Activated effector memory CD4-positive, alpha-beta T cell treated with anti-CD3 and anti-CD28 coated beads, Interleukin-2, amount 50 U/mL, for 16 hours (primary cell): ENCODE data around the gene CAVIN4.
A peak's percentile ranks its signal among the peaks of the same experiment; 100 is the strongest.

ENCODE experiments used
- DNase-seq: peaks from one replicate; pipeline ENCODE4 v3.0.0-alpha.2; 2020

The CAVIN4 gene

GRCh38 chr9:100591139-100591538 is 13.3 kb downstream of the CAVIN4 start:
- no peak for DNase-seq

- DNase-seq, result no peak
Observed at GRCh38 chr9:100591639-100592412, 13.9 kb downstream of the CAVIN4 start.

GRCh38 chr9:100595391-100596199 is 17.7 kb downstream of the CAVIN4 start:
- DNase-seq, result no peak

- DNase-seq, result no peak
Observed at GRCh38 chr9:100597236-100597635, 19.4 kb downstream of the CAVIN4 start.

- peak; percentile 92 for DNase-seq
Observed at GRCh38 chr9:100598641-100599145, 20.8 kb downstream of the CAVIN4 start.

GRCh38 chr9:100600521-100601079 is 22.7 kb downstream of the CAVIN4 start:
- DNase-seq, result no peak

- DNase-seq, result peak; percentile 65
Observed at GRCh38 chr9:100601216-100601615, 23.3 kb downstream of the CAVIN4 start.

- no peak for DNase-seq
Observed at GRCh38 chr9:100602342-100602801, 24.5 kb downstream of the CAVIN4 start.

GRCh38 chr9:100605405-100605804 is 27.5 kb downstream of the CAVIN4 start:
- no peak for DNase-seq

- DNase-seq, result no peak
Observed at GRCh38 chr9:100619194-100619593, 41.3 kb downstream of the CAVIN4 start.

- DNase-seq, result no peak
Observed at GRCh38 chr9:100619665-100620064, 41.8 kb downstream of the CAVIN4 start.

- DNase-seq, result no peak
Observed at GRCh38 chr9:100623969-100624368, 46.1 kb downstream of the CAVIN4 start.

- DNase-seq, result no peak
Observed at GRCh38 chr9:100626949-100627348, 49.1 kb downstream of the CAVIN4 start.

- no peak for DNase-seq
Observed at GRCh38 chr9:100637787-100638186, 59.9 kb downstream of the CAVIN4 start.
